ENCODE data around the gene F11R. TPM values are rescaled to one million over a fixed set of nuclear protein-coding genes. Genes with fewer than 3 reads are reported as not detected.

Gene F11R
- total and polyA plus RNA-seq, 12 donors, result 19.3 to 99.1 (median 55.1) TPM

DNA sequence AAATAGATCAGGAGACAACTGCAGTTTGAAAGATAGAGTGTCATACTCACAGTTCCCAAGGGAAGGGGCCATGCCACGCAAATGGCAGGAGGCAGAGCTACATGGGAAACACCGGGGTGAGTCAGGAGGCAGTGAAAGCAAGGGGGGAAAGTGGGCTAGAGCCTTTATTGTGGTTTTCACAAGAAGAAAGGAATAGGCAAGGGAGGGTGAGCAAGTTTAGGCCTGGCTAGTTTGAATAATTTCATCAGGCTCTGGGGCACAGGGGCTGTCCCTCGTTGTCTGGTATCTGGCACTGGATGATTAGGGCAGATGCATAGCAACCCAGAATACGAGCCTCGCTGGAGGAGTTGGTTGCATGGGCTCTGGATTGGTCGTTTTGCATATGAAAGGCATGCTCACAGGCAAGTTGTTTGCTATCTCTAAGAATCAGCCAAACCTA, 49.3 kb downstream of the F11R start:
- Histone ChIP-seq H3K4me3 (no peak overlapping the region), H3K4me1 (replicated peaks in 1 of 2) (no peaks in the 10 kb centered on the region), H3K27ac (no peak overlapping the region), H3K36me3 (replicated peaks in 1 of 2) (no peaks in the 10 kb centered on the region), H3K9me3 (replicated peaks in 1 of 3) (no peaks in the 10 kb centered on the region), H3K27me3 (peaks cover 7% of the 10 kb centered on the region)
- whole genome bisulfite sequencing, 4 donors, result 35 to 52% (median 44%) methylated on average over 6 of the region's 6 CpGs
- TF ChIP-seq, protein P1, sequence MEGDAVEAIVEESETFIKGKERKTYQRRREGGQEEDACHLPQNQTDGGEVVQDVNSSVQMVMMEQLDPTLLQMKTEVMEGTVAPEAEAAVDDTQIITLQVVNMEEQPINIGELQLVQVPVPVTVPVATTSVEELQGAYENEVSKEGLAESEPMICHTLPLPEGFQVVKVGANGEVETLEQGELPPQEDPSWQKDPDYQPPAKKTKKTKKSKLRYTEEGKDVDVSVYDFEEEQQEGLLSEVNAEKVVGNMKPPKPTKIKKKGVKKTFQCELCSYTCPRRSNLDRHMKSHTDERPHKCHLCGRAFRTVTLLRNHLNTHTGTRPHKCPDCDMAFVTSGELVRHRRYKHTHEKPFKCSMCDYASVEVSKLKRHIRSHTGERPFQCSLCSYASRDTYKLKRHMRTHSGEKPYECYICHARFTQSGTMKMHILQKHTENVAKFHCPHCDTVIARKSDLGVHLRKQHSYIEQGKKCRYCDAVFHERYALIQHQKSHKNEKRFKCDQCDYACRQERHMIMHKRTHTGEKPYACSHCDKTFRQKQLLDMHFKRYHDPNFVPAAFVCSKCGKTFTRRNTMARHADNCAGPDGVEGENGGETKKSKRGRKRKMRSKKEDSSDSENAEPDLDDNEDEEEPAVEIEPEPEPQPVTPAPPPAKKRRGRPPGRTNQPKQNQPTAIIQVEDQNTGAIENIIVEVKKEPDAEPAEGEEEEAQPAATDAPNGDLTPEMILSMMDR (IDR thresholded peaks at IDR 0.05), result no peak
- TF ChIP-seq POLR2A (IDR thresholded peaks at IDR 0.05), result no peak
- intact Hi-C loops (cut with DNase I), result no loop called here
- DNase-seq, result no peak

DNA sequence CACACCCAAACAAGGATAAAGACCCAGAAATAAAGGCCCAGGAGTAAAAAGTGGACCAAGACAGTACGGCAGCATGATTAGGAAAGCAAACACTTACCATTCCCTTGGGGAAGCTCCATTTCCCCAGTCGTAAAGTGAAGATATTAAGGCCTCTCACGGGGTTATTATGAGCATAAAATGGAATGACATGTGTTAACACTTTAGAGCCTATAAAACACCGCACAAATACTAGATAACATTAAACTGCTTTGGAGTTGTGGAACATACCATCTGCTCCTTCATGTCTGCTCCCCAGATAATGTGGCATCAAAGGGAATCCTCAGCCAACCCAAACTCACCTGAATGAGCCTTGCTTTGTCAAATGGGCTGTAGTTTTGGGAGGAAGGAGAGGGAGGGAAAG, 57.4 kb downstream of the F11R start:
- WGBS, 4 donors, result 35 to 60% (median 48%) methylated on average over 4 of the region's 4 CpGs
- intact Hi-C loops (cut with DNase I), result no loop called here
- TF ChIP-seq, protein P1 (IDR thresholded peaks at IDR 0.05), result no peak
- TF ChIP-seq POLR2A (IDR thresholded peaks at IDR 0.05), result no peak
- DNase-seq, result no peak
- no peak overlapping the region for H3K4me3 ChIP-seq
- no peaks in the 10 kb centered on the region for H3K9me3 ChIP-seq (replicated peaks in 1 of 3)
- H3K27ac ChIP-seq, result no peak overlapping the region
- no peaks in the 10 kb centered on the region for H3K4me1 ChIP-seq (replicated peaks in 1 of 2)
- no peaks in the 10 kb centered on the region for H3K27me3 ChIP-seq
- no peaks in the 10 kb centered on the region for H3K36me3 ChIP-seq (replicated peaks in 1 of 2)

DNA sequence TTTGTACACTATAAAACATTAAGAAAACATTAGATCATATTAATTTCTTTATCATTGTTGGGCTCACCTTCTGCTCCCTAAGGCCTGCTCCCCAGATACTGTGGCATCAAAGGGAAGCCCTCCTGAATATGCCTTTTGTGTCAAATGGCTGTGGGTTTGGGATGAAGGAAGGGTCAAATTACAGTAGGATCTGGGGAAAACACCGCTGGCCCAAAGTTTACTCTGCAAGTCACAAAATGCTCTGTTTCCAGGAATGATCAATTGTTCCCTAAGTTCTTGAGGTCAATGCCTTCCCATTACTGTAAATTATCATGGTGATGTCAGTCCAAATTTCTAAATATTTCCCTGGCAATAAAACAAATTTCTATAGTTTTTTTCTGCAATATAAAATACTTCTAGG, 59.5 kb downstream of the F11R start:
- H3K9me3 ChIP-seq (replicated peaks in 1 of 3), result no peaks in the 10 kb centered on the region
- no peaks in the 10 kb centered on the region for H3K27me3 ChIP-seq
- TF ChIP-seq, protein P1 (IDR thresholded peaks at IDR 0.05), result no peak
- no peak for TF ChIP-seq POLR2A (IDR thresholded peaks at IDR 0.05)
- H3K4me3 ChIP-seq, result no peak overlapping the region
- no peaks in the 10 kb centered on the region for H3K4me1 ChIP-seq (replicated peaks in 1 of 2)
- intact Hi-C loops (cut with DNase I), result no loop called here
- H3K27ac ChIP-seq, result no peak overlapping the region
- no peaks in the 10 kb centered on the region for H3K36me3 ChIP-seq (replicated peaks in 1 of 2)
- no peak for DNase-seq
- WGBS, 4 donors, result 71 to 81% (median 77%) methylated on average over 1 of the region's 1 CpG

DNA sequence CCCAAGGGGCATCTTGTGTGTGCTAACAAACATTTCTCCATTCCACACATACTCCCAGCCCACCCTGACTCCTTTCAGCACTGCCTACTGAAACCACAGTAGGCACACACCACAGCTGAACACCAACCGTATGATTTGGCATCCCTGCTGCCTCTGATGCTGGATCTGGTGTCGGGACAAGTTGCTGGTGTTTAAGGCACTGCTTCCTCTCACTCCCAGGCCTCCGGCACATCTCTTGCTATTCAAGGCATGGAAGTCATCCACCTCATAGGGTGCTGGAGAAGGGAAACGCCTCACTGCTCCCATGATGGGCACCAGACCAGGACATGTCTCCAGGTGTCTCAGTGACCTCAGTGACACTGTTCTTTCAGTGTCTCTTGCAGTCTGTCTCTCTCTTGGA, 64.0 kb downstream of the F11R start:
- Histone ChIP-seq H3K4me1 (replicated peaks in 1 of 2) (no peaks in the 10 kb centered on the region), H3K4me3 (no peak overlapping the region), H3K36me3 (replicated peaks in 1 of 2) (no peaks in the 10 kb centered on the region), H3K27me3 (no peaks in the 10 kb centered on the region), H3K9me3 (replicated peaks in 1 of 3) (no peaks in the 10 kb centered on the region), H3K27ac (no peak overlapping the region)
- intact Hi-C loops (cut with DNase I), result loop anchor here in 1 of 2 donors (10.0 kb wide), 1 partner anchor 282 kb away; no protein-coding TSS in a partner anchor
- no peak for TF ChIP-seq POLR2A (IDR thresholded peaks at IDR 0.05)
- TF ChIP-seq, protein P1 (IDR thresholded peaks at IDR 0.05), result no peak
- WGBS, 4 donors, result 59 to 78% (median 64%) methylated on average over 4 of the region's 4 CpGs
- DNase-seq, result peak in 1 of 7 donors; percentile 21
